GM18499 (cell line): ENCODE data around the gene SAPCD2.

Experiments
- ATAC-seq: cut with Tn5 transposase; IDR thresholded peaks from one replicate; pipeline ENCODE4 v1.9.1; 2021; ENCODE audit warnings: moderate number of reproducible peaks; ENCODE audit not compliant: insufficient read depth, unreplicated experiment

SAPCD2 gene

DNA sequence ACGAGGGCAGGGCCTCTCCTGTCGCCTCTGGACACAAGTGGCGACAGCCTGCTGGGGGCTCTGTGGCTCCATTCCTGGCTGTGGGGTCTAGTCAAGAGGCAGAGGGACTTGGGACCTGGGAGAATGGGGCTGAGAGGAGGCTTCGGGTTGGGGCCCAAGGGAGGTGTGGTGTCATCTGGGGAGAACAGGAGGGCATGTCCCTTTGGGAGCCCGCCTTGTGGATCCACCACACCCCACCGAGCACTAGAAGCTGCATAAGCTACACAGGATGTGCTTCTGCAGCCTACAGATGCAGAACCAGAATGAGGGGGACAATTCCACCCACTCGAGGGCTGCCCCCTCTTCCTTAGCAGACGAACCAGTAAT, 12.6 kb upstream of the SAPCD2 start:
- no peak for ATAC-seq

DNA sequence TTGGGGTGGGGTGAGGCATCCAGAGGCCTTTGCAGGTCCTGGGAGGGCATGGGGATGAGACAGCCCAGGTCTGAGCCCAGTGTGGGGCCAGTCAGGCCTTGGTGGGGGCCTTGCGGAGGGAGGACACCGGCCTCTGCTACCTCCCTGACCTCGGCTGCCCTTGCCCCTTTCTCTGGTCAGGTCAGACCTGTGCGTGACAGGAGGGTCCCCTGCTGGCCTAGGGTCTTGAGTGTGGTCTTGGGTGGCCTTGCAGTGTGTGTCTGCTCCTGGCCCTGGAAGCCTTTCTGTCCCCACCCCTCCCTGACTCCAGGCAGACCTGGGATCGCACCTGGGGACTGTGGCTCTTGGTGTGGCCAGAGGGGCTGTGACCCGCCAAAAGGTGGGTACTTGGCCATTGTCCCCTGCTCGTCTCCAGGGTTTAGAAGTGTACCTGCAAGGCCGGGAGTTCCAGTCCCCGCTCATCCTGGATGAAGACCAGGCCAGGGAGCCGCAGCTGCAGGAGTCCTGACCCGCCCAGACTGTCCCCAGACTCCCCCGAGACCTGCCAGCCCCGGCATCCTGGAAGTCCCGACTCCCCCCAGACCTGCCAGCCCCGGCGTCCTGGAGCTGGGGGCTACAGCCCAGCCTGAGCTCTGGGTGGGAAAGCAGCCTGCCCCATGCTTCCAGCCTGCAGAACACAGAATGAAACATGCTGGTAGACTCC, 12.0 kb upstream of the SAPCD2 start:
- no peak for ATAC-seq

DNA sequence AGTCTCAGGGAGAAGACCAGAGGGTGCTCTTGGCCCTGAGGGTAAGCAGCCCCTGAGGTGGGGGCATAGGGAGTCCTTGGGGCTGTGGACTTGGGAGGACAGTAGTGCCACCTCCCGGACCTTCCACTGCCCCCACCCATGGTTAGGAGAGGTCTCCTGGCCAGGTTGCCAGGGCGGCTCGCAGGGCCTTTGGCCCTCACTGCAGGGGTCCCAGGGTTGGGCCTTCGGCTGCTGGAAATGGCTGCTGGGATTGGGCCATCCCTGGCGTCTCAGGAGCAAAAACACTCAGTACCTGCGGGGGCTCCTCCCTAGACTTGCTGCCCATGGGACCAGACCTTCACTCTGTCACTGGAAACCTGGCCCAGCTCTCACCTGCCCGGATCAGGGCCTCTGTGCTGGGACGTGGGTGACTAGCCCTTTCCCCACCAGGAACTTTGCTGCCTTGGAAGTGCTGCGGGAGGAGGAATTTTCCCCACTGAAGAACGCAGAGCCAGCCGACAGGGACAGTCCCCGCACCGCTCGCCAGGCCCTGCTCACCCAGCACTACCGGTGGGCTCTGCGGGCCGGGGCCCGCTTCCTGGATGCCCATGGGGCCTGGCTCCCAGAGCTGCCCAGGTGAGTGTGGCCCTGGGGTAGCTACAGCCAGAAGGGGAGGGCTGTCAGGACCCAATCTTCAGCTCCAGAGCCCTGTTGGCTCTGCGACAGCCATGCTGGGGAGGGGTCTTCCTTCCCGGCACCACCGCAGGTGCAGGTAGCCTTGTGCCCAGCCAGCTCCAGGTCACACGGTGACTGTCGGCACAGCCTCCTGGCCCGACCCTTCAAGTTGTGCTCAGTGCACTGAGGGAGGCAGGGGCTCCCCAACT, 10.1 kb upstream of the SAPCD2 start:
- ATAC-seq = no peak

DNA sequence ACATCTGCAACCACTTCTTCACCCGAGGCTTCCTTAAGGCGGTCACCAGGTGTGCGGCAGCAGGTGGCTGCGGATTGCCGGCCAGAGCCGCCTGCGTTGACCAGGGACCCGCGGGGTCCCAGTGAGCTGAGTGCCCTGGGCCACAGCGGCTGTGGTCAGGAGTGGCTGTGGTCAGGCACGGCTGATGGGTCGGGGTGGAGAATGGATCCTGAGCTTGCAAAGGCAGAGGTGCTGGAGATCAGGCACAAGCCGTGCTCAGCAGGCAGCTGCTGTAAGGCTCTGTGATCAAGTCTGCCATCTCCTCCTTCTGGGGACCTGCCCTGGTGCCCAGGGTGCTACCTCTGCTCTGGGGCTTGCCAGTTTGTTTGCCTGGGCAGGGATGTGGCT, 9.0 kb upstream of the SAPCD2 start:
- ATAC-seq = no peak

DNA sequence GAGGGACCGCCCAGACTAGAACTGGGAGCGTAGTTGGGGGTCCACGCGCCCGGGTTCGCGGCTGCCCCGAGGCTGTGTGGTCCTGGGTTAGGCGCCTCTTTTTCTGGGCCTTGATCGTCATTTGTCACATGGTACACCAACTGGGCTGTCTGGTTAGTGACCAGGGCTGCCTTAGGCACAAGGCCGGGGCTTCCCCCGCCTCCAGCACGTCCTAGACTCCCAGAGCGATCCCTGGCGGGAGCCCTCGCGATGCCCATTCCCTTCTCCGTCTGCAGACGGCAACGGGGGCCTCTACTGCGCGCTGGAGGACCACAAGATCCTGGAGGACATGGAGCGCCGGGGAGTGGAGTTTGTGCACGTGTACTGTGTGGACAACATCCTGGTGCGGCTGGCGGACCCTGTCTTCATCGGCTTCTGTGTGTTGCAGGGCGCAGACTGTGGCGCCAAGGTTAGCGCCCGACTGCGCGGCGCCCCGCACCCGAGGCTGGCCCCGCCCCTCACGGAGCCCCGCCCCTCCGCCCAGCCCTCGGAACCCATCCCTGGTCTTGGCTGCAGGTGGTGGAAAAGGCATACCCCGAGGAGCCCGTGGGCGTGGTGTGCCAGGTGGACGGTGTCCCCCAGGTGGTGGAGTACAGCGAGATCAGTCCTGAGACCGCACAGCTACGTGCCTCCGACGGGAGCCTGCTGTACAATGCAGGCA, 8.5 kb upstream of the SAPCD2 start:
- no peak for ATAC-seq

DNA sequence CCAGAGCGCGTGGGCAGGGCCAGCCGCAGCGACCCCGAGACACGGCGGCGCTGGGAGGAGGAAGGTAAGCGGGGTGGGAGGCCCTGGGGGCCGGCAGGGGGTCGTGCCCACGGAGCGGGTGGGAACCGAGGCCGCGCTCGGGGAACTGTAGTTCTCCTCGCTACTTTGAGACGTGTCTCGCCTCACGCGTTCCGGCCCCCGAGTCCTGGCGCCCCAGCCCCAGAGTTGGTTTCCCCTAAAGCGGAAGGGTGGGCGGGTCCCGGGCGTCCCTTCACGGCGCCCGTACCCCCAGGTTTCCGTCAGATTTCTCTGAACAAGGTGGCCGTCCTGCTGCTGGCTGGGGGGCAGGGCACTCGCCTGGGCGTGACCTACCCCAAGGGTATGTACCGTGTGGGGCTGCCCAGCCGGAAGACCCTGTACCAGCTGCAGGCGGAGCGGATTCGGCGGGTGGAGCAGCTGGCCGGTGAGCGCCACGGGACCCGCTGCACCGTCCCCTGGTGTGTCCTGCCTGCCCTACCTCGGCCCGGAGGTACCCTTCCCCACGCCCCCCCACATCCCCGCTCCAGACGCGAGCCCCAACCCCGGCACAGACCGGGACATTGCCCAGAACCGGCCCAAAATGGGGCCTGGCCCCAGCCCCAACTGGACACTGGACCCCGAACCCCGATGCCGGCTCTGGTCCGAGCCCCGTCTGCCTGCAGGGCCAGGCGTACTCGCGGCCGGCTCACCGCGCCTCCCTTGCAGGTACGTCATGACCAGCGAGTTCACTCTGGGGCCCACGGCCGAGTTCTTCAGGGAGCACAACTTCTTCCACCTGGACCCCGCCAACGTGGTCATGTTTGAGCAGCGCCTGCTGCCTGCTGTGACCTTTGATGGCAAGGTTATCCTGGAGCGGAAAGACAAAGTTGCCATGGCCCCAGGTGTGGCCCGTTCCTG, 7.7 kb upstream of the SAPCD2 start:
- ATAC-seq = no peak

DNA sequence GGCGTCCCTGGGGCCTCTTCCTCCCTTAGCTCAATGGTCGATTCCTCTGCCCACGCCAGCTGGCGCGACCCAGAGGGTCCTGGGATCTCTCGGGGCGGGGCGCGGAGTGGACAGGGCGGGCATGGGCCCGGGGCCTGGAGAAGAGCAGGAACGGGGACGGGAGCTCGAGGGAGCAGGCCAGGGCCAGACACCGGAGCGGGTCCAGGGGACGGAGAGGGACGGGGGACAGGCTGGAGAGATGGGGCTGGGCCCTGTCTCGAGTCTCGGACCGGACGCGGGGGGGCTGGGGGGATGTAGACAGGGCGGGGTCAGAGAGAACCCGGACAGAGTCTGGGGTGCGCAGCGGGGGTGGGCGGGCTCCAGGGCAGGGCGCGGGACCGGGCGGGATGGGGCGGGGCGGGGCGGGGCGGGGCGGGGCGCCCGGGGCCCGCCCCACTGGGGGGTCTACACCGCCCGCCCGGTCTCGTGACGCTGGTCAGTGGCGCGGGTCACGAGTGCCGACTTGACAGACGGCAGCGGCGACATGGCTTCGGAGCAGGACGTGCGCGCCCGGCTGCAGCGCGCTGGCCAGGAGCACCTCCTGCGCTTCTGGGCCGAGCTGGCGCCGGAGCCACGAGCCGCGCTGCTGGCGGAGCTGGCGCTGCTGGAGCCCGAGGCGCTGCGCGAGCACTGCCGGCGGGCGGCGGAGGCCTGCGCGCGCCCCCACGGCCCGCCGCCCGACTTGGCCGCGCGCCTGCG, 6.8 kb upstream of the SAPCD2 start, which contains the start of gene UAP1L1:
Gene UAP1L1 (plus strand): TSS at position 508 of the 738 bp plus-strand sequence. CDS start 16 bp downstream, at position 524.
- ATAC-seq = no peak

DNA sequence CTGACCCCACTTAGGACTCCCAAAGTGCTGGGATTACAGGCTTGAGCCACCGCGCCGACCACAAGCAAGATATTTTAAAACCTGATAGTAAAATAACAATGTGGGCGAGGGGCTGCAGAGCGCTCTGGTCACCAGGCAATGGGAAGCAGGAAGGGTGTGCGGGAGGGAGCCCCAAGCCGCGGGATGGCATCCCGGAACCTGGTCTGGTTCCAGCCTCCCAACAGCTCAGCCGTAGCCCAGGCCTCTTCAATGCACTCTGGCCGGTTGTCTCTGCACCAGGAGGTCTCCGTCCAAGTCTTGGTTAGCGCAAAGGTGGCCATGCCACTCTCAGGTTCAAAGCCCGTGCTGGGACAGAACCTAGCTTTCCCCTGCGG, 6.3 kb upstream of the SAPCD2 start:
- no peak for ATAC-seq

DNA sequence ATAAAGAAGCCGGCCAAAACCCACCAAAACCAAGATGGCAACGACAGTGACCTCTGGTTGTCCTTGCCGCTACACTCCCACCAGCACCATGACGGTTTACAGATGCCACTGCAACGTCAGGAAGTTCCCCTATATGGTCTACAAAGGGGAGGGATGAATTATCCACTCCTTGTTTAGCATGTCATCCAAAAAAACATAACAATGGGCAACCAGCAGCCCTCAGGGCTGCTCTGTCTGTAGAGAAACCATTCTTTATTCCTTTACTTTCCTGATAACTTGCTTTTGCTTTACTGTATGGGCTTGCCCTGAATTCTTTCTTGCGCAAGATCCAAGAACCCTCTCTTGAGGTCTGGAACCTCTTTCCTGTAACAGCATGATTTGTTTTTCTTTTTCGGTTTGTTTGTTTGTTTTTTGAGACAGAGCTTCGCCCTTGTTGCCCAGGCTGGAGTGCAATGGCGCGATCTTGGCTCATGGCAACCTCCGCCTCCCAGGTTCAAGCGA, 5.0 kb upstream of the SAPCD2 start:
- no peak for ATAC-seq

DNA sequence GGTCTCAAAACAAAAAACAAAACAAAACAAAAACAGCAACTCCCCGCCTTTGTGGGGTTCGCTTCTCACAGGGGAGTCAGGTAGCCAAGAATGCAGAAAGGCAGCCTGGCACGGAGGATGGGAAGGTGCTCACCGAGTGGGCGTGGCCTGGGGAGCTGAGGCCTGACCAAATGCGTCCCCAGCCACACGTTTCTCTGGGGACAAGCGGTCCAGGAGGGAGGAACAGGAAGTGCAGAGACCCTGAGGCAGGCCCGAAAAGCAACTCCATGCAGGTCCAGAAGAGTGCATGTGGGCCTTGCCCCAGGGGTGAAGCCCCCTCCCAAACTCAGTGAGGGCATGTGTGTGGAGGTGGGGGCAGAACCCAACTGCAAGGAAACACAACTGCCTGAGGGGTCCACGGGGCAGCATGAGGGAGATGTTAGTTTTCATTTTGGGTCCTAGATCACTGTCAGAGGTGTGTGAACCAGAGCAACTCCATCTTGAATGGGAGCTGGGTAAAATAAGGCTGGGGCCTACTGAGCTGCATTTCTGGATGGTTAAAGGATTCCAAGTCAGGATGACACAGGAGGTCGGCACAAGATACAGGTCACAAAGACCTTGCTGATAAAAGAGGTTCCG, 4.4 kb upstream of the SAPCD2 start:
- no peak for ATAC-seq

DNA sequence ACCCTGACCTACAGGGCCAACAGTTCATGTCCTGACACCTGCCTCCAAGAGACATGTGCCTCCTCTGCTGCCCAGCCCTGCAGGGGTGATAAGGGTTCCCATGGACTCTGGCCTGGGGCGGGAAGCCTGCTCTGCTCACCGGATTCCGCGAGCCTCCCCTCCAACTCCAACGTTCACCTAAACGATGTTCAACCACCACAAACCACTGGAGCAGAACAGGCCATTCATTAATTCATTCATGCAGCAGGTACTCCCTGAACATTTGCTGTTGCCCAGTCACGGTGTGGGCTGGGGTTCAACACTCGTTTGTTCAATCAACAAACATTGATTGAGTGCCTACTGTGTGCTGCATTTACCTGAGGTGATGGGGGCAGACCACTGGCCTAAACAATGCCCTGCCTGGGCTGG, 3.6 kb upstream of the SAPCD2 start:
- ATAC-seq = no peak

DNA sequence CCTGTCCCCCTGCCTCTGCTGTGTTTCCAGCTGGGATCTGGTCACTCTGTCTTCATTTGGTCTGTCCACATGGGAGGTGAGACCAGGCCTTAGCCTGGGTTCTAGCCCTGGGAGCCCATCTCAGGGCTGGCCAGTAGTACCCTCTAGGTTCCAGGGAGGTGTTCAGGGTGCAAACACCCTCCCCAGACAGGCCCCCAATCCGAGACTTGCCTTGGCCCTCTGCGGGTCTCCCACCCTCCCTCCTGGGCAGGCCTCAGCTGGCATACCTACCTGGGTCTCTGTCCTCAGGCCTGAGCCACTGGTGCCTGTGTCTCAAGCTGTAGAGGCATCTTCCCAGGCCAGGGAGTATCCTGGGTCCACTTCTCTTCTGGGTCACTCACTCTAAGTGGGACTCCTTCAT, 925 bp upstream of the SAPCD2 start:
- no peak for ATAC-seq

DNA sequence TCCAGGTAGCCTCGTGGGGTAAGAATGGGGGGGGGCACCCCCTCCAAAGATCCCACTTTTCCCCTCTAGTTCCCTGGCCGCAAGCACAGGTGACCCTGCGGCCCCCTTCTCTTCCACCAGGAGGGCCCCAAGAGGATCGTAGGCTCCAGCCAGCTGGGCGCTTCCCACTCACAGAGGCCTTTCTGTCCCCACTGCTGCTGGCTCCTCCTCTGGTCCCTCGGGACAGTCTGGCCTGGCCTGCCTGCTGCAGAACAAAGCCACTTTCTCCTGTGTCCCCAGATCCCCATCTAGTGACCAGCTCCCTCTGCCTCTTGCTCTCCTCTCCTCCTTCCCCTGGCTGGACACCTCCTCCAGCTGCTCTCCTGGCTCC, 534 bp upstream of the SAPCD2 start:
- no peak for ATAC-seq

DNA sequence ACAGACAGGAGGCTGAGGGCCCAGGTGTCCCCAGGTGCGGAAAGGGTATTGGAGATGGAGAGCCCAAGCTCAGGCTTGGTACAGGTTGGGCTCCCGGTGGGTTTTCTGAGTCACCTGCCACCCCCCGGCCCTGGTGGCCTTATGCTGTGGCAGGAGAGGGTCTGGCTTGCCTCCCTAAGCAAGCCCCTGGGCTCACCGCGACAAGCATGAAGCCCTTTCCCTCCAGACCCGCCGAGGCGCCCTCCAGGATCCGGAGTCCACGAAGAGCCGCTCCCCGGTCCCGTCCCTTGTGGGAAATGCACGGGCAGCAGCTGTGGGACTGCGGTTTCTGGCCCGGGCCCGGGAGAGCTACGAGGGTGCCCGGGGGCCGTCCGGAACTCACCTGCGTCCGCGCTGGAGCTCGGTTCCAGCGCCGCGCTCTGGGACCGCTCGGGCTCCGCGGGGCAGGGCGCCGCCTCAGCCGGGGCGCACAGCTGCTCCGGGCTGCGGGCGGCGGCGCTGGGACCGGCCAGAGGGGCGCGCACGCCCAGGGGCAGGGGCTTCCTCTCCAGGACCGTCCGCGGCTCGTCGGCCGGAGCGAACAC, 757 bp downstream of the SAPCD2 start:
- no peak for ATAC-seq

DNA sequence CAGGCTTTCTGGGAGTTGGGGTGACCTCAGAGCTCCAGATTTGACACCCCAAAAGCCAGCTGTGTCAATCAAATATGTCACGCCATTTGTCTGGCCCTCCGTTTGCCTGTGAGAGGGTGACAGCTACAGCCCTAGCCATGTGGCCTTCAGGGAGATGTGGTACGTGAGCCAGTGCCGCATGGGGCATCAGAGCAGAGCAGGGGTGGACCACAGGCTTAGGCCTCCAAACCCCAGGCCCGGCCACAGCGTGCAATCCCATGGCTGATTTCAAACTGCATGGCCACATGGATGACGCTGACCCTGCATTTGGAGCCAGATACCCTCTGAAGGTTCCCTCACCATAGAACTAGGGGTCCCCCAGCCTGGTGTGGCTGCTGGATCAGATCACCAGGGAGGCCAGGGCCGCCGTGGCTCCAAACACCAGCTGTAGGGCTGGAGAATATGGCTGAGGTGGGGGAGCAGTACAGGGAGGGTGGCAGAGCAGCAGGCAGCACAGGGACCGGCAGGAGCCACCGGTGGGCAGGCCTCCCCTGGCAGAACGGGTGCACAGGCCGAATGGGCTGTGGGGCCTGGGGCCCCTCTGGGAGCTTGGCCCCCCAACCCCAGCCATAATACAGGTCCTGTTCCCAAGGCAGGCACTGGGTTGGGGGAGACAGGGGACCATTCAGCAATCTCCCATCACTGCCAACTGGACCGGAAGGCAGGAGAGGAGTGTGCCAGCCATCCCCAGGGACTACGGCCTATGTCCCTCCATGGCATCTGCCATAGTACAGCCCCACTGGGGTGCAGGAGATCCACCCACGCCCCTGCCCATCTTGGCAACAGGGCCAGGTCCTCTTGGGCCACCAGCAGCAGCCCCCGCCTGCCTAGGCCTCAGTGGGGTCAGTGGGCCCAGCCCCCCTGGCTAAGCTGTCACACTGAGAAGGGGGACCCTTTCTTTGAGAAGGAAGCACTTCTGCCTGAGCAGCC, 1.5 kb downstream of the SAPCD2 start:
- ATAC-seq = no peak

DNA sequence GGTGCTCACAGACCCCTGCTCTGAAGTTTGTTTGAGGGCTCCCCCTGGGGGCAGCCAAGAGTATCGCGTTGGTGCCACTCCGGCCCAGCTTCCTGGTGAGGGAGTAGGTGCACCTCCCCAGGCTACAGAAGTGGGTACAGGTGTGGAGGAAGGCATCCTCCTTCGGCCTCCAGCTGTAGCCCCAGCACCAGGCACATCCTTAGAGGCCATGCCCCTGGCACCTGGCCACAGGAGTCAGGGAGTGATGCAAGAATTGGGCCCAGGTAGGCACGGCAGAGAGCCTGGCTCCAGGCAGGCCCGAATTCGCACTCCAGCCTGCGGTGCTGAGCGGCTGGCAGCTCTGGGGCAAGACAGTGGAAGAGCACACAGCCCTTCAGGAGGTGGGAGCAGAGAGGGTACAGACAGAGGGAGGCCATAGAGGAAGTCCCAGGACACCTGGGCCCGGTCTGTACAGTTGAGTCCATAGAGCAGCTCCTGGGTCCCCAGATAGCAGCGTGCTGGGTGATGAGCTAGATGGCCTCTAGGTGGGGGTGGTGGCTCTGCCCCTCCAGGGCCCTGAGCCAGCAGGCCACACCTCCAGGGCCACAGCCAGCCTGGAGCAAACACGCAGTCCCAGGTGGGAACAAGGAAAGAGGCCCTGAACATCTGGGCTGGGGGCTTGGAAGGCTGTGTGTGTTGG, 2.4 kb downstream of the SAPCD2 start:
- ATAC-seq = no peak
